DMS114 treated with DMSO at 0.1 percent for 48 hours (cell line): ENCODE data around the gene CUL5.
A peak's percentile ranks its signal among the peaks of the same experiment; 100 is the strongest.
"Not testable (repeated sequence)": the region's sequence is repeated elsewhere in the genome, so short reads cannot be mapped to it uniquely, and the experiment has no call there.

Experiments
- DNase-seq: peaks from one replicate; lab custom pipeline; 2025; ENCODE audit not compliant: unreplicated experiment; lab: John Stamatoyannopoulos, UW

Gene CUL5

DNA sequence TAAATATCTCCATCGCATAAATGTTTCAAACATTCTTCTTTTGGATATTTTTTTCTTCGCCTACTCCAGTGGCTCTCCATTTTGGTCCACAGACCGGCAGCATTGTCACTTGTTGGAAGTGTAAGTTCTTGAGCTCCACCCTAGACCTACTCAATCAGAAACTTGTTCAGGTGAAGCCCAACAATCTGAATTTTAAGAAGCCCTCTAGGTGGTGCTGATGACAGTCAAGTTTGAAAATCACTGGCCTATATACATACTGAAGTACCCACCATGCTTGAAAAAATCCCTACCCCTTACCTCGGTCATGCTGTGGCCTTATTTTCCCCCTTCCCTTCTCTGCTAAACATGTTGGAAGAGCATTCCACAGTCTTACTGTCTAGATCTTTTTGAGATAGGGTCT is 102.4 kb downstream of the CUL5 start:
- no peak for DNase-seq

DNA sequence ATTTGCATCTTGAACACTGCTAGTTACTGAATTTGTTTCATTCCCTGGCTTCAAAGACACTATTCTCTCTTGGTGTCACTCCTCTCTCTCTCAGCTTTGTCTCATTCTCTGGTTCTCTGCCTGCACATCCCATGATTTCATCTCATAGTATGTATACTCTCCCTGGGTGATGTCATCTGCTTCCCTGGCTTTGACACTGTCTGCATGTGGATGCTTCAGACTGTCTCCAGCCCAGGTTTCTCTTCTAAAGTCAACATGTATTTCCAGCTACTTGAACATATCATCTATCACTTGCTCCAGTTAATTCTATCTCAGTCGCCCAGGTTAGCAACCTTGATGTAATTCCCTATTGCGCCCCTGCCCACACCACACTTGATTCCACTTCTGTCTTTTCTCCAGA is 103.4 kb downstream of the CUL5 start:
- no peak for DNase-seq

DNA sequence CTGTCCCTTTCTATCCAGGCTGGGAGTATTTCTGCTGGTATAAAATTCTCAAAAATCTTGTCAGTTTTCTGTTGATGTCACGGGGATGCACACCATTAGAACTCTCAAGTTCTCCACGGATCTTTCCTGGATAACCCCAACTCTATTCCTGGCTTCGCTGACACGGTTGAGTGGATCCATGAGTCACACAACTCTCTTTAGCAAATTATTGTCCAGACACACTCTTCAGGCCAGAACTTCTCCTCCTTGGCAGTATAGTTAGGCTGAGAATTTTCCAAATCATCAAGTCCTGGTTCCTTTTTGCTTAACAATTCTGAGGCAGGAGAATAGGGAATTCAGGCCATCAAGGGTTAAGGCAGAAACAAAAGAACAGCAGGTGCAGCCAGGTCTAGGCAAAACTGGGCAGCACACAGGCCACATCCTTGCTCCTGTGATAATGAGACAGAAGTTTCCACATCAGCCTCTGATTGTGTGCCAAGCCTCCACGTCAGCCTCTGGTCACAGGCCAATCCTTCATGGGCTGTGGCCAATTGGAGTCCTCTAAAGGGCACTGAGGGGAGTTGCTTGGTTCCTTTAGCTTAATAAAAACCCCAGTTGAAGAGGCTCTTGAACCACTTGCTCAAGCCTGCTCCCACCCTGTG is 106.9 kb downstream of the CUL5 start:
- DNase-seq, result no peak

DNA sequence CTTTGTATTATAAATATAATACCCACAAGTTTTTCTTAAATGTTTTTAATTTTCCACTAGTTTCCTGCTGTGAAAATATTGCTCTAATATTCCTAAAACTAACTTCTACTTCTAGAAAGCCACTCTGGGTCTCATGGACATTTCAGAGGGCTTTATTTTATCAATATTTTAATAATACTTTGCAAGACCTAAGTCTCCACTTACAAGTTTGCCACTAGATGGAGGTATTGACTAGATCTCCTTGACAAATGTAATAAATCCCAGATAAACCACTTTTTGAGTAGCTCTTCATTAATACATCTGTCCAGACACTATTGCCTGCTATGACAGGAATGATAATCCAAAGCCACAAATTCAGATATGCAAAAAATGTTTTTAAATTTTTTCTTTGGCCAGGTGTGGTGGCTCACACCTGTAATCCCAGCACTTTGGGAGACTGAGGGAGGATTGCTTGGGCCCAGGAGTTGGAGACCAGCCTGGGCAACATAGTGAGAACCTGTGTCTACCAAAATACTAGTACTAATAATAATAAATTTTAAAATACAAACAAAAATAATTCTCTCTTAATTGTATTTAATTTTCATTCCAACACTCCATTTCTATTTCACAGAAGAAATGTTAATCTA is 109.2 kb downstream of the CUL5 start:
- peak; percentile 32 for DNase-seq

DNA sequence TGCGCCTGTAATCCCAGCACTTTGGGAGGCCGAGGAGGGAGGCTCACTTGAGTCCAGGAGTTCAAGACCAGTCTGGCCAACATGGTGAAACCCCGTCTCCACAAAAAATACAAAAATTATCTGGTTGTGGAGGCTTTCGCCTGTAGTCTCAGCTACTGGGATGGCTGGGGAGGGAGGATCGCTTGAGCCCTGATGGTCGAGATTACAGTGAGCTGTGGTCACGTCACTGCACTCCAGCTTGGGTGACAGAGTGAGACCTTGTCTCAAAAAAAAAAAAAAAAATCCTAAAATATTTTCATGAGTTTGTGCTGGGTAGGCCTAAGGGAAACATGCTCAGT is 112.2 kb downstream of the CUL5 start:
- DNase-seq, result not testable (repeated sequence)

DNA sequence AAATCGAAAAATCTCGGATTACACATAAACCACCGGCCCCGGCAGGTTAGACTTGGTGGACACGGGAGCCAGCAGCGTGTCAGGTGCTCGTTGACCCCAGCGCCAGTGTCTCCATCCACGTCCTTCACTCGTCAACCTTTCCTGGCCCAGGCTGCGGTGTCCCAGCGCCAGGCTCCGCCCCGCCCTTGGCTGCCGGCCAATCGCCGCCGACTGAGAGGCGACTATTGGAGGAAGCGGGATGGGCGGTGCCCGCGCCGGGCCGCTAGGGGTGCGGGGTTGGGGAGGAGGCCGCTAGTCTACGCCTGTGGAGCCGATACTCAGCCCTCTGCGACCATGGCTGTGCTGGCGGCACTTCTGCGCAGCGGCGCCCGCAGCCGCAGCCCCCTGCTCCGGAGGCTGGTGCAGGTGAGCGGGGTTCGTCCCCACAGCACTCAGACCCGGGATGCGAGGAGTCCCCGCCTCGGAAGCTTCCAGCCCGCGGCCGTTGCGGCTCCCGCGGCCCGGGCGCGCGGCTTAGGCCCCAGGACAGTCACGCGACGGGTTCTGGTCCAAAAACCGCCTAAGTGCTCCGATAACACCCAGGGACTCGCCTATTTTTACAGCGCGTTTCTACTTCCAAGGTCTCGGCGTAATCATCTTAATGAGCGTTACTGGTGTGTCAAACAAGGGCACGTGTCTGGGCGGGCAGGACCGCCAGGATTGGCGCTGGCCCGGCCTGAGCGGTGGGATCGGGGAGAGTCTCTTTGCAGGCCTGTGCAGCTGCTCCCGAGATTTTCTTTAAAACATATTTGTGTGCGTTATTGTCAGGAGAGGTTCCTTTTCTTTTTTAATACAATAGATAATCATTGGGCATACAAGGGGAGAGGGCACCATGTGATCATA is 112.8 kb downstream of the CUL5 start, which contains the start of gene ACAT1:
Gene ACAT1 (plus strand): TSS at position 294 of the 882 bp plus-strand sequence. CDS start 40 bp downstream, at position 334.
- DNase-seq, result peak; percentile 74

DNA sequence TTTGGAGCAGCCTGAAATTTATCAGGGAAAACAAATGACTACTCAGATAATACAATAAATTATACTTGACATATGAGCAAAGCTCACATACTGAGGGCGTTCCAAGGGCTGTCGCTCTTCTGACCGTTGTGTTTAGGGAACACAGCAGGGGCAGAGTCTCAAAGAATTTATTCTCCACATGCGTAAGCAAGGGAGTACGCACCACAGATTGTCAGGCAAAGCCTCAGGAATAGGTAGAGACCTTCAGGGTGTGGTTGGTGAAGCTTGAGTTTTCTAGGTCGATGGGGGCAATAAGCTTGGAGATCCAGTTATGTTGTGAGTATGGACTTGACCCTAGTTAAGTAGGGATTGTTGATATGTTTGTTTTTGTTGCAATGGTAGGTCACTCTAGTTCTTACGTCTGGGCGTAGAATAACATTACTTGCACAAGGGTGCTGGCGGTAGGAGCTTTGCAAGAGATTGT is 113.5 kb downstream of the CUL5 start:
- no peak for DNase-seq

DNA sequence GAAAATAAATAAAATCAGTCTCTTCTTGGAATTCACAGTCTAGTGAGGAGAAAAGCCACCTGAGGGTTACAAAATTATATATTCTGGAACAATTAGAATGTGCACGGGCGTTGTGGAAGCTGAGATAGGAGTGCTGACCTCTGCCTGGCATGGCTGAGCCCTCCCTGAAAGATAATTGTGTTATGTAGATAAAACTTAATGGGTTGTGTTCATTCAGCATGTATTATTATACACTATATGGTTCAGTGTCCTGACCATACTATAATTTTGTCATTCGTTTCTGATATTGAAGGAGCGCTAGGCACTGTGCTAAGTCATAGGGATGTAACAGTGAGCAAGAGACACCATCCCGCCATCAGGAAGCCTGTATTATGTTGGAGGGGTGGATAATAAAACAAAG is 116.4 kb downstream of the CUL5 start:
- no peak for DNase-seq

DNA sequence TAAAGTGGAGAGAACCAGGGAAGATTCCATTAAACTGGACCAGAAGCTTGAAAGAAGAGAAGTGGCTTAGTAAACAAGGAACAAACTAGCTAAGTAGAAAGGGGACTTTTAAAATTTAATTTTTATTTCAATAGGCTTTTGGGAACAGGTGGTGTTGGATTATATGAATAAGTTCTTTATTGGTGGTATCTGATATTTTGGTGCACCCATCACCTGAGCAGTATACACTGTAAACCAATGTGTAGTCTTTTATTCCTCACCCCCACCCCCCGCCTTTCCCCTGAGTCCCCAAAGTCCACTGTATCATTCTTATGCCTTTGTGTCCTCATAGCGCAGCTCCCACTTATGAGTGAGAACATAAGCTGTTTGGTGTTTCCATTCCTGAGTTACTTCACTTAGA is 120.1 kb downstream of the CUL5 start:
- DNase-seq, result no peak

DNA sequence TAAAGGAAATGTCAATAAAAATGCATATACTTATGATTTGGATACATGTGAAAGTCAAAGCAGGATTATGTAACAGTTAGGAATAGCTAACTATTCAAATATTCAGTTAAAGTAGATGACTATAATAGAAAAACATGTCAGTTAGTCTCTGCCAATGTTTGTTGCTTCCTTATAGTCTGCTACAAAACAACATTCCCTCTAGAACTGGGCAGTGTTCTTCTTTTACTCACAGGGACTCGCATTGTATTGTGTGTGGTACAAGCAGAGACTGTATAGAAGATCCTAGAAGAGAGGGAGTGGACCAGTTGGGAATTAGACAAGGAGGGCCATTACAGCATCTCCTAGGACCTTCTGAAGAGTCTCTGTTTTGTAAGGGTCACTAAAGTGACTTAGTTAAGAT is 123.3 kb downstream of the CUL5 start:
- DNase-seq, result no peak

DNA sequence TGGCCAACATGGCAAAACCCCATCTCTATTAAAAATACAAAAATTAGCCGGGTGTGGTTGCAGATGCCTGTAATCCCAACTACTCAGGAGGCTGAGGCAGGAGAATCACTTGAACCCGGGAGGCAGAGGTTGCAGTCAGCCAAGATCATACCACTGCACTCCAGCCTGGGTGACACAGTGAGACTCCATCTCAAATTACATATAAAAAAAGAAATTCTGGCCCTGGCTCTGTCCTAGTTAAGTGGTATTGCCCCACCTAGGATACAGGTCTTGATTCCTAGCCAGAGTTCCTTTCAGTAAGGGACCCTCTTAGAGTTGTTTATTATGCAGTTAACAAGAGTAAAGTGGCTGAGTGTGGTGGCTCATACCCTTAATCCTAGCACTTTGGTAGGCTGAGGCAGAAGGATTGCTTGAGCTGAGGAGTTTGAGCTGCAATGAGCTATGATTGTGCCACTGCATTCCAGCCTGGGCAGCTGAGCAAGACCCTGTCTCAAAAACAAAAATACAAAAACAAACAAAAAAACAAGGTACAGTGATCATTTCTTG is 124.4 kb downstream of the CUL5 start:
- DNase-seq, result not testable (repeated sequence)

DNA sequence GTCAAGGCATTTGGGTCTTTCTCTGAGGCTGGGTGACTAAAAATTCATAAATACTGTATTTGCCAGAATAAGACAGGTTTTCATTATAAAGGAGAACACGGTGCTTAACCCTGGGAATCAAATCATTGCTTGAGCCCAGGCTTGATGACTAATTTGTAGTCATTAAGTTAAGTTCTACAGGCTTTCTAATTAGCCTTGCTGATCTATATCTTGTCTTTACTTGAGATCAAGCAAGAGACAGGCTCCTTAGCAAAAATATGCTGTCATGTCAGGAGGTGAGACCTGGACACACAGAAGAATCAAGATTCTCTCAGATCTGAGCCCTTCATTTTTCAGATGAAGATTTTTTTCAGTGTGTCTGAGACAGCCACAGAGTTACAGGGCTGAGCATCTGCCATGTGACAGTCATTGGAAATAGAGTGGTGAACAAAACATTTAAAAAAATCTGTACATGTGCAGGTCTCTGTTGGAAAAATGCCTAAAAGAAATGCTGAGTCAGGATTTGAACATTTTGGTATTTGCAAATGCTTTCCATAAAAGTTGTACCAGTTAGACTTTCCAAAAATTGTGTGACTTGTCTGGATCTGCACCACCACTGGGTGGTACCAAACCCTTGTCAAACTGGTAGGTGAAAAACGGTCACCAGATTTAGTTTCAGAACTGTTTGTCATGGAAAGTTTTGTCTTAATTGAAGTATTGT is 127.3 kb downstream of the CUL5 start:
- no peak for DNase-seq

DNA sequence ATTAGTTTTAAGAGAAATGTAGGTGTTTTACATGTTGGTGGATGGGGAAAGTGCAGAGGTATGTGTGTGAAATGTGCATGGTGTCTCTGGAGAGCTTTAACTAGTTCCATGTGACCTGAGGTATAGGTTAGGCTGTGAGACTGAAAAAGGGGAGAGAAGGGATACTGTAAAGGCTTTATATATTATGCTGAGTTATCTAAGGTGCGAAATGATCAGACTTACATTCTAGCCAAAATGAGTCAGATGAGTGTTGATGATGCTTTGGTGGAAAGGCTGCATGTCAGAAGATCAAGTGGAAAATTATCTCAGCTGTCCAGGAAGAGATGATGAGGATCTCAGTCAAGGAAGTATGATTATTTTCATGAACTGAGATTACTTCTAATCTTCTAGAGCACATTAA is 128.5 kb downstream of the CUL5 start:
- DNase-seq, result no peak

DNA sequence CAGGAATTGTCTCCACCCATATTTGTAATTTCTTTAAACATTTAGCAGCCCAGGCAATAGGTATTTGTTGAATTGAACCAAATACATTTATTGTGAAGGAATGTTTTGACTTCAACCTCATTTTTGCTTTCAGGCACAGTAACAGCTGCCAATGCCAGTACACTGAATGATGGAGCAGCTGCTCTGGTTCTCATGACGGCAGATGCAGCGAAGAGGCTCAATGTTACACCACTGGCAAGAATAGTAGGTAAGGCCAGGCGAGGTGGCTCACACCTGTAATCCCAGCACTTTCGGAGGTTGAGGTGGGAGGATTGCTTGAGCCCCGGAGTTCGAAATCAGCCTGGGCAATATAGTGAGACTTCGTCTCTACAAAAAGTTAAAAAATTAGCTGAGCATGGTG is 133.6 kb downstream of the CUL5 start:
- no peak for DNase-seq

DNA sequence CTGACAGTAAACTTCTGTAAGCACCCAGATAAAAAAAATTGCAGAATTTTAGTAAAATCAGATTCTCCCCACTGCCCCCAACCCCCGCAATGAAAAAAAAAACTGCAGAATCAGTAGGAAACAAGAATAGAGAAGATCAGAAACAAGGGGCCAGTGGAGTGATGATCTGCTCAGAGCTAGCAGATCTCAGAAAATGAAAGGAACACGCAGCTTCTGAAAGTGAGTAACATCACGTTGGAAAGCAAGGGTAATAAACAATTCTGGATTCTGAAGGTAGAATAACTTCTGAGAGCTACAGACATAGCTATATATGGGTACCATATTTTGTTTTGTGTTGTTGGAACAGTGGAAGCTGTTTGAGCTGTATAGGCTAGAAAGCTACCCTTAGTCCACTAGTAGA is 135.9 kb downstream of the CUL5 start:
- DNase-seq, result no peak

DNA sequence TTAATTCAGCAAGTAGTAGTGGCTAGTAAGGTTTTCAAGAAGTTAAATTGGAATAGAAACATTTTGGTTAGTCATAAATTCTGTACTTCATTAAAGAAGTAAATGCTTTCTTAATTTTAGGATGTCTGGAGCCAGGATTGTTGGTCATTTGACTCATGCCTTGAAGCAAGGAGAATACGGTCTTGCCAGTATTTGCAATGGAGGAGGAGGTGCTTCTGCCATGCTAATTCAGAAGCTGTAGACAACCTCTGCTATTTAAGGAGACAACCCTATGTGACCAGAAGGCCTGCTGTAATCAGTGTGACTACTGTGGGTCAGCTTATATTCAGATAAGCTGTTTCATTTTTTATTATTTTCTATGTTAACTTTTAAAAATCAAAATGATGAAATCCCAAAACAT is 138.5 kb downstream of the CUL5 start:
- DNase-seq, result no peak

DNA sequence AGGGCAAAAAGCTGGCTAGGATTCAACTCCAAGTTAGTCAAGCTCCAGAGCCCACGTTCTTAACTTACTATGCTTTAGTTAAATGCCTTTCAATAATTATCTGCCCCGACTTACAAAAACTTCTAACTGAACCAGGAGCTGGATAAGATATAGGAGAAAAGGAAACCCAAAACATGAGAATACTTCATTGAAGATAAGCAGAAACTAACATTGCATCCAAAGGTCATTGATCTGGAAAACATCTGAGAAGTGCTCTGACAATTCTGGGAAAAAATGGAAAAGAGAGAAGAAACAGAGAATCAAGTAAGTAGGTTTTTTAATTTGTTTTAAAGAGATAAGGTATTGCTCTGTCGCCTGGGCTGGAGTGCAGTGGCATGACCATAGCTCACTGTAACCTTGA is 139.9 kb downstream of the CUL5 start:
- DNase-seq, result no peak

DNA sequence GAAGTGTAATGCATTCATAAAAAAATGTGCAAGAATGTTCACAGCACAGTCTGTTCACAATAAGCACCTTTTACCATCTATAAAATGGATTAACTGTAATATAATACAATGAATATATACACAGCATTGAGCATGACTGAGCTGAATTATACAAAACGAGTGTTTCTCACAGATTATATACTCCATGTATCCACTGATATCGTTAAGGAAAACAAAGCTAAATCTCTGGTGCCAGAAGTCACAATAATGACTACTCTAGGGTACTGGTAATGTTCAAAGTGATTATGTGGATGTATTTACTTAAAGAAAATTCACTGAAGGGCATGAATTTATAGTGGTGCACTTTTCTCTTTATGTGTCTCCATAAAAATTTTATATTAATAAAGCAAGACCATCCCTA is 145.9 kb downstream of the CUL5 start:
- no peak for DNase-seq
